AG04450 (cell line): ENCODE data around the gene WDR43. TPM values are rescaled to one million over a fixed set of nuclear protein-coding genes. Genes with fewer than 3 reads are reported as not detected.

Source experiments
- CTCF ChIA-PET: fragments of 300-600, 350-600 bp; formaldehyde crosslinking; extraction: SDS; loops from one replicate; lab custom pipeline; 2022; ENCODE audit warnings: antibody characterized with exemption, inconsistent platforms; lab: Charles Lee
- POLR2A ChIA-PET: fragments of 350-600 bp; formaldehyde crosslinking; extraction: SDS; loops from one replicate; lab custom pipeline; 2021; ENCODE audit warnings: antibody characterized with exemption, inconsistent platforms; lab: Yijun Ruan, JAX
- DNase-seq: peaks from one replicate; pipeline ENCODE4 v3.0.0-alpha.2; 2011; ENCODE audit warnings: low read depth, low spot score
- H3K27ac ChIP-seq: one replicate; pipeline ENCODE4 v1.5.1; 2012; ENCODE audit warnings: low read depth, low read length, control low read depth
- H3K27me3 ChIP-seq: one replicate; pipeline ENCODE4 v1.6.0; 2012; ENCODE audit warnings: low read length; ENCODE audit not compliant: control insufficient read depth, insufficient read depth
- H3K4me3 ChIP-seq: 2 replicates; pipeline ENCODE4 v1.5.1; 2011; ENCODE audit warnings: mild to moderate bottlenecking, low read depth, low read length, control low read depth
- H3K9me3 ChIP-seq: 2 replicates; pipeline ENCODE4 v1.5.1; 2012; ENCODE audit warnings: low read length; ENCODE audit not compliant: control insufficient read depth, insufficient read depth
- CTCF ChIP-seq: IDR thresholded peaks from 2 replicates; pipeline ENCODE4 v1.5.1; 2011; ENCODE audit warnings: low read depth, low read length, control low read depth, inconsistent platforms
- polyA plus RNA-seq: library from polyadenylated mRNA; depleted of rRNA; stranded (reverse); fragments of >200 nt; gene quantifications from 2 replicates; pipeline ENCODE4 v1.2.3, GENCODE V29; 2011

WDR43 gene
- polyA plus RNA-seq, 1 experiment: 95.5 TPM

- Histone ChIP-seq H3K4me3 (no peak overlapping the region), H3K9me3 (no peaks in the 10 kb centered on the region), H3K27me3 (peaks cover 3% of the 10 kb centered on the region), H3K27ac (peak overlapping the region; percentile 70)
- DNase-seq: no peak
- TF ChIP-seq CTCF: no peak
- ChIA-PET CTCF (interaction anchor here (0.7 to 1.4 kb wide), 3 partner anchors 24 to 546 kb away, joined by 3 to 7 read pairs (median 4); no protein-coding TSS in a partner anchor), POLR2A (interaction anchor here (0.7 to 0.8 kb wide), 2 partner anchors 24 to 51 kb away, joined by 8 to 10 read pairs; no protein-coding TSS in a partner anchor)
Observed at GRCh38 chr2:28991460-28991859, 97.0 kb downstream of the WDR43 start.

GRCh38 chr2:28993206-28993960 is 98.9 kb downstream of the WDR43 start:
- Histone ChIP-seq H3K9me3 (no peaks in the 10 kb centered on the region), H3K4me3 (no peak overlapping the region), H3K27ac (no peak overlapping the region), H3K27me3 (peaks cover 10% of the 10 kb centered on the region)
- CTCF ChIA-PET: interaction anchor here (0.6 kb wide), 1 partner anchor 114 kb away, joined by 3 read pairs; no protein-coding TSS in a partner anchor
- DNase-seq: no peak
- POLR2A ChIA-PET: no interaction called here
- no peak for TF ChIP-seq CTCF

GRCh38 chr2:28994074-28994473 is 99.6 kb downstream of the WDR43 start:
- Histone ChIP-seq H3K27me3 (peaks cover 13% of the 10 kb centered on the region), H3K9me3 (no peaks in the 10 kb centered on the region), H3K4me3 (no peak overlapping the region), H3K27ac (no peak overlapping the region)
- ChIA-PET POLR2A (no interaction called here), CTCF (interaction anchor here (0.6 kb wide), 1 partner anchor 113 kb away, joined by 3 read pairs; no protein-coding TSS in a partner anchor)
- DNase-seq: no peak
- TF ChIP-seq CTCF: no peak

GRCh38 chr2:28994679-28995078 is 100.2 kb downstream of the WDR43 start:
- no peak overlapping the region for H3K4me3 ChIP-seq
- CTCF ChIA-PET: no interaction called here
- POLR2A ChIA-PET: no interaction called here
- H3K27me3 ChIP-seq: peaks cover 15% of the 10 kb centered on the region
- no peak overlapping the region for H3K27ac ChIP-seq
- DNase-seq: no peak
- H3K9me3 ChIP-seq: no peaks in the 10 kb centered on the region
- TF ChIP-seq CTCF: no peak
